Fibroblast of skin of abdomen (primary cell): Measurements from ENCODE around the gene MT1M.

Experiments used
- DNase-seq: peaks from one replicate; pipeline ENCODE4 v3.0.0-alpha.2; 2013

Gene MT1M

GRCh38 chr16:56629531-56629930 lies 2.9 kb upstream of the MT1M start:
- no peak for DNase-seq

GRCh38 chr16:56630134-56630533 lies 2.3 kb upstream of the MT1M start:
- no peak for DNase-seq

GRCh38 chr16:56631197-56631596 lies 1.3 kb upstream of the MT1M start:
- no peak for DNase-seq

- no peak for DNase-seq
These were observed 665 bp upstream of the MT1M start for GRCh38 chr16:56631832-56632155.

GRCh38 chr16:56632848-56633365 lies 448 bp downstream of the MT1M start:
- no peak for DNase-seq

GRCh38 chr16:56633535-56633934 lies 1.1 kb downstream of the MT1M start:
- no peak for DNase-seq

- DNase-seq, result no peak
These were observed 2.4 kb downstream of the MT1M start for GRCh38 chr16:56634715-56635440.

GRCh38 chr16:56635441-56635967 lies 3.0 kb downstream of the MT1M start:
- no peak for DNase-seq

GRCh38 chr16:56636616-56637413 lies 4.4 kb downstream of the MT1M start:
- no peak for DNase-seq

- DNase-seq, result no peak
These were observed 5.6 kb downstream of the MT1M start, which contains the start of gene MT1A for GRCh38 chr16:56637814-56638750. Gene MT1A, plus strand, starts transcription at chr16:56638666. Its CDS starts 73 bp downstream, at chr16:56638739.

GRCh38 chr16:56639045-56639444 lies 6.6 kb downstream of the MT1M start:
- DNase-seq, result no peak

- no peak for DNase-seq
These were observed 7.6 kb downstream of the MT1M start for GRCh38 chr16:56640076-56640475.

- no peak for DNase-seq
These were observed 8.7 kb downstream of the MT1M start for GRCh38 chr16:56641166-56641565.

GRCh38 chr16:56643080-56643778 lies 10.8 kb downstream of the MT1M start:
- DNase-seq, result no peak

GRCh38 chr16:56643833-56644232 lies 11.4 kb downstream of the MT1M start:
- DNase-seq, result no peak

GRCh38 chr16:56645311-56645710 lies 12.9 kb downstream of the MT1M start:
- DNase-seq, result no peak

- DNase-seq, result no peak
These were observed 13.4 kb downstream of the MT1M start for GRCh38 chr16:56645838-56646237.

- no peak for DNase-seq
These were observed 15.4 kb downstream of the MT1M start for GRCh38 chr16:56647641-56648431.

- no peak for DNase-seq
These were observed 16.8 kb downstream of the MT1M start for GRCh38 chr16:56649271-56649670.

- no peak for DNase-seq
These were observed 17.4 kb downstream of the MT1M start for GRCh38 chr16:56649820-56650219.

- no peak for DNase-seq
These were observed 19.1 kb downstream of the MT1M start, which contains the start of gene MT1B for GRCh38 chr16:56651586-56651985. Gene MT1B, plus strand, starts transcription at chr16:56651886. Its CDS starts 68 bp downstream, at chr16:56651954.
